Fibroblast of lung (primary cell): ENCODE measurements around the gene MEGF6.

Experiments used
- CTCF ChIP-seq, 2 donors: IDR thresholded peaks in 1 of 2; conservative IDR thresholded peaks in 1 of 2; 1 replicate in 1 of 2; 2 replicates in 1 of 2; pipeline ENCODE4 v1.5.1; 2011 to 2012; ENCODE audit warnings: low read length in 2 of 2, control low read depth in 1 of 2, inconsistent platforms in 1 of 2, low read depth in 1 of 2, mild to moderate bottlenecking in 1 of 2
- EZH2 ChIP-seq: IDR thresholded peaks from 2 replicates; pipeline ENCODE4 v1.5.1; 2012; ENCODE audit warnings: low read length, control low read depth, mild to moderate bottlenecking; ENCODE audit errors: missing control alignments

GRCh38 chr1:3551711-3552110 lies 59.6 kb downstream of the MEGF6 start:
- TF ChIP-seq CTCF (conservative IDR thresholded peaks at IDR 0.05 in 1 of 2, IDR thresholded peaks at IDR 0.05 in 1 of 2; ENCODE audit: low read depth in 1 of 2, low read length in 2 of 2) (no peak), EZH2 (no peak)
